ENCODE data around the gene B4GALT7. TPM values are rescaled to one million over a fixed set of nuclear protein-coding genes. Genes with fewer than 3 reads are reported as not detected.

Gene B4GALT7
- total RNA-seq, 1 donor = 26.8 TPM

DNA sequence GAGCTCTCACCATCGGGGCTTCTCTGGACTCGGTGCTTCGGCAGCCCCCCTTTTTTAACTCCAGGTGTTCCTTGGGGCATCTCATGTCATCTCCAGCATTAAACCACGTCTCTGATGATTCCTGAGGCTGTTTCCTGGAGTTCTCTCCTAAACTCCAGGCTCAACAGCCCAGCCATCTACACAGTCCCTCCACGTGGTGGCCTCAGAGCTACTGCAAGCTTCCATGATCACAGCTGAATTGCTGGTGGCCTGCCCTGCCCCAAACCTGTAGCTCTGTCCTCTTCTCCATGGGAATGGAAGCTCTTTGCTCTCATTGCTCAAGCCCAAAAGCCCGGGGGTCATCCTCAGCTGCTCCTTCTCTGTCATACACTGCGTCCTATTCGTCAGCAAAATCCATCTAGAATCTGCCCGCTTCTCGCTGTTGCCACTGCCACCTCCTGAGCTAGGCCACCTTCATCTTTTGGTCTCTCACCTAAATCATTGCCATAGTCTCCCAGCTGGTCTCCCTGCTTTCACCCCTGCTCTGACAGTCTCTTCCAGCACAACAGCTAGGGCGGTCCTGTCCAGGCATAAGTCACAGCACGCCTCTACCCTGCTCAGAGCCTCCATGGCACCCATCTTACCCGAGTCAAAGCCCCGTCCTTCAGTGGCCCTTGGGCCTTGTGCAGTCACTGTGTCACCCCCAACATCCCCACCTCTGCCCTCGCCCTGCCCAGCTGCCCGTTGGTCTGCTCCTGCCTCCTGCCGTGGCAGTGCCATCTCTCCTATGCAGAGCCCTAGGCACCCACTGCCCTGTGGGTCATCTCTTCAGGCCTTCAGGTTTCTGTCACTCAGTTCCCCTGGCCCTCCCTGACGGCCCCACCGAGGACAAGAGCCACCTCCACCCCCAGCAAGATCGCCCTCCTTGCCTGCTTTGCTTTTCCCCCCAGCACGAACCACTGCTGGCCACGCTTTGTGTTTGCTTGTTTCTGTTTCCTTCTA, 6.4 kb downstream of the B4GALT7 start:
- Histone ChIP-seq H4K20me1 (ENCODE audit: insufficient read depth, low read length) (peaks cover 21% of the 10 kb centered on the region), H2AFZ (ENCODE audit: low read length) (no peak overlapping the region), H3K27ac (ENCODE audit: low read depth, low read length) (no peak overlapping the region), H3K36me3 (ENCODE audit: insufficient read depth, low read length) (peaks cover 6% of the 10 kb centered on the region), H3K27me3 (ENCODE audit: insufficient read depth, low read length) (no peaks in the 10 kb centered on the region), H3K4me3 (ENCODE audit: insufficient read depth, low read length) (no peak overlapping the region), H3K4me1 (ENCODE audit: insufficient read depth, low read length) (no peaks in the 10 kb centered on the region), H3K79me2 (ENCODE audit: insufficient read depth, low read length) (peaks cover 11% of the 10 kb centered on the region), H3K9me3 (ENCODE audit: low read depth, low read length) (no peaks in the 10 kb centered on the region), H3K4me2 (ENCODE audit: insufficient read depth, low read length) (no peak overlapping the region)
- TF ChIP-seq, protein P1, sequence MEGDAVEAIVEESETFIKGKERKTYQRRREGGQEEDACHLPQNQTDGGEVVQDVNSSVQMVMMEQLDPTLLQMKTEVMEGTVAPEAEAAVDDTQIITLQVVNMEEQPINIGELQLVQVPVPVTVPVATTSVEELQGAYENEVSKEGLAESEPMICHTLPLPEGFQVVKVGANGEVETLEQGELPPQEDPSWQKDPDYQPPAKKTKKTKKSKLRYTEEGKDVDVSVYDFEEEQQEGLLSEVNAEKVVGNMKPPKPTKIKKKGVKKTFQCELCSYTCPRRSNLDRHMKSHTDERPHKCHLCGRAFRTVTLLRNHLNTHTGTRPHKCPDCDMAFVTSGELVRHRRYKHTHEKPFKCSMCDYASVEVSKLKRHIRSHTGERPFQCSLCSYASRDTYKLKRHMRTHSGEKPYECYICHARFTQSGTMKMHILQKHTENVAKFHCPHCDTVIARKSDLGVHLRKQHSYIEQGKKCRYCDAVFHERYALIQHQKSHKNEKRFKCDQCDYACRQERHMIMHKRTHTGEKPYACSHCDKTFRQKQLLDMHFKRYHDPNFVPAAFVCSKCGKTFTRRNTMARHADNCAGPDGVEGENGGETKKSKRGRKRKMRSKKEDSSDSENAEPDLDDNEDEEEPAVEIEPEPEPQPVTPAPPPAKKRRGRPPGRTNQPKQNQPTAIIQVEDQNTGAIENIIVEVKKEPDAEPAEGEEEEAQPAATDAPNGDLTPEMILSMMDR (IDR thresholded peaks at IDR 0.05; ENCODE audit: extremely low read depth, low read depth, low read length) = no peak
- DNase-seq (ENCODE audit: insufficient read length, low spot score, missing footprints) = peak; percentile 62

DNA sequence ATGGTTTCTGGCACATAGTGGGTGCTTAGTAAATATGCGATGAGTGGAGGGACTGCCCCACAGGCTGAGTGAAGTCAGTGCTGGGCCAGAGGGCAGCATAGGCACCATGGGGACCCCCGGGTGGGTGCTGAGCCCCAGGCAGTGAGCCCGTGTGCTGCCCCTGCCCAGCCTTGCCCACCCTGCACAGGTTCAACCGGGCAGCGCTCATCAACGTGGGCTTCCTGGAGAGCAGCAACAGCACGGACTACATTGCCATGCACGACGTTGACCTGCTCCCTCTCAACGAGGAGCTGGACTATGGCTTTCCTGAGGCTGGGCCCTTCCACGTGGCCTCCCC, 7.2 kb downstream of the B4GALT7 start:
- Histone ChIP-seq H3K4me1 (ENCODE audit: insufficient read depth, low read length) (no peaks in the 10 kb centered on the region), H3K4me2 (ENCODE audit: insufficient read depth, low read length) (no peak overlapping the region), H3K27ac (ENCODE audit: low read depth, low read length) (no peak overlapping the region), H3K4me3 (ENCODE audit: insufficient read depth, low read length) (no peak overlapping the region), H3K27me3 (ENCODE audit: insufficient read depth, low read length) (no peaks in the 10 kb centered on the region), H3K79me2 (ENCODE audit: insufficient read depth, low read length) (peaks cover 5% of the 10 kb centered on the region), H3K9me3 (ENCODE audit: low read depth, low read length) (no peaks in the 10 kb centered on the region), H4K20me1 (ENCODE audit: insufficient read depth, low read length) (peaks cover 18% of the 10 kb centered on the region), H3K36me3 (ENCODE audit: insufficient read depth, low read length) (peaks cover 6% of the 10 kb centered on the region), H2AFZ (ENCODE audit: low read length) (no peak overlapping the region)
- DNase-seq (ENCODE audit: insufficient read length, low spot score, missing footprints) = peak; percentile 38
- TF ChIP-seq, protein P1 (IDR thresholded peaks at IDR 0.05; ENCODE audit: extremely low read depth, low read depth, low read length) = no peak

DNA sequence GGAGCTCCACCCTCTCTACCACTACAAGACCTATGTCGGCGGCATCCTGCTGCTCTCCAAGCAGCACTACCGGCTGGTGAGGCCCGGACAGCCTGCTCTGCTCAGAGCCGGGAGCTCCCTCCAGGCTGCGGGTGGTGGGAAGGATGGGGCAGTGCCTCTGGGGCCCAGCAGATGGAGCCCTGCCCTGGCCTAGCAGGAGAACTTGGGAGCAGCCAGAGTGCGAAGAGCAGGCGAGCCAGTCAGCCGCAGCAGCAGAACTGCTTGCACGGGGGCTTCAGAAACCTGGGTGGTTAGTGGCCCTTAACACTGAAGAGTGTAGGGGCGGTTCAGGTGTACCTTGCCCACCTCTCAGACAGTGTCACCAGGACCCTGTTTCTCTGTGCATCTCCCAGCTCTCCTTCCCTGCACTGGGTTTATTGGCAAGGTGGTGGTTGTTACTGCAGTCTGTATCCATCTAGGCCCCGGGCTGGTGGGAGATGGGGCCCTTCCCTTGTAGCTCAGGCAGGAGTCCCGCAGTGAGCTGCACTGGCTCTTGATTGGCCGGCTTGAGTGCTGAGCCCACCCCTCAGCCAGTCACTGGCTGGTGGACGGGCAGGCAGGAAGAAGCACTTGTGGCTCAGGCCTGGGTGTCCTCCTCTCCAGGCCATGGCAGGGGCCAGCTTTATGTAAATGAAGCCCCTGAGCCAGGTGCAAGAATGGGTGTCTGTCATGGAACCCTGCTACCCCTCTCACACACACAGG, 7.7 kb downstream of the B4GALT7 start:
- peak; percentile 99 for DNase-seq (ENCODE audit: insufficient read length, low spot score, missing footprints)
- Histone ChIP-seq H3K4me1 (ENCODE audit: insufficient read depth, low read length) (no peaks in the 10 kb centered on the region), H3K9me3 (ENCODE audit: low read depth, low read length) (no peaks in the 10 kb centered on the region), H4K20me1 (ENCODE audit: insufficient read depth, low read length) (peaks cover 18% of the 10 kb centered on the region), H3K4me3 (ENCODE audit: insufficient read depth, low read length) (no peak overlapping the region), H3K36me3 (ENCODE audit: insufficient read depth, low read length) (peaks cover 6% of the 10 kb centered on the region), H2AFZ (ENCODE audit: low read length) (no peak overlapping the region), H3K4me2 (ENCODE audit: insufficient read depth, low read length) (no peak overlapping the region), H3K27ac (ENCODE audit: low read depth, low read length) (no peak overlapping the region), H3K79me2 (ENCODE audit: insufficient read depth, low read length) (no peaks in the 10 kb centered on the region), H3K27me3 (ENCODE audit: insufficient read depth, low read length) (no peaks in the 10 kb centered on the region)
- TF ChIP-seq, protein P1 (IDR thresholded peaks at IDR 0.05; ENCODE audit: extremely low read depth, low read depth, low read length) = peak; percentile 88

All from osteoblast (primary cell).